Right lobe of liver (tissue), 4 donors: Measurements from ENCODE around the gene CYFIP1.

Experiments
- POLR2A ChIP-seq: fragments of 450-650 bp; IDR thresholded peaks from one replicate; pipeline ENCODE4 v1.6.1; 2017; ENCODE audit warnings: antibody characterized with exemption, mild to moderate bottlenecking
- TF ChIP-seq, protein P1 (sequence below), 4 donors: fragments of 200-600 bp in 3 of 4; fragments of 450-650 bp in 1 of 4; IDR thresholded peaks; one replicate each; pipeline versions ENCODE4 v1.5.1 to v1.8.0; 2016 to 2022; ENCODE audit warnings: antibody characterized with exemption in 4 of 4, mild to moderate bottlenecking in 2 of 4
- donor health status: DM: no; HTN: no; CAD: no.
- donor health status: DM: no; HTN: no; CAD: no.
- donor health status: DM: no; HTN: yes; CAD: no.

DNA sequence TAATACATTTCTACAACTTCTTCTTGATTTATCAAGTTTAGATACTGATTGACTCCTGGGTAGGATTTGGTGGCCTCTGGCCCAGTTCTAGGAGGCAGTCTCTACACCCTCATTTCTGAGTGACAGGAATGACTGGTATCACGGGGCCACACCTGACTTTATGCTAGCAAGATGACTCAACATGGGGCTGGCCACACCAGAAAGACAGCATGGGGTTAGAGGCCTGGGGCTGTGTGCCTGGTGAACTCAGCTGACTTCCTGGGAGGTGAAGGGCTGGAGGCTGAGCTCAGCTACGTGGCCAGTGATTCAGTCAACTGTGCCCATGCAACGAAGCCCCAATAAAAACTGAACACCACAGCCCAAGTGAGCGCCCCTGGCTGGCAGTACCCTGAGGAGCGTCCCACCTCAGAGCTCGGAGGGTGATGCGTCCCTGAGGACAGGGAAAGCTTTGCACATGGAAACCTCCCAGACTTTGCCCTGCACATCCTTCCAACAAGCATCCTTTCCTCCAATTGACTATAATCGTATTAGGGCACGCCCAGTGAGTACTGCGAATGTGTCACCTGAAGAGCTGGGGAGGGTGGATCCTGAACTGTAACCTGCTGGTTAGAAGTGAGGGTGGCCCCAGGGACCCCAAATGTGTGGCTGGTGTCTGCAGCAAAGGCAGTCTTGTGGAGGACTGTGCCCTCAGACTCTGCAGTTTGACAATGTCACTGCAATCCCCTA is 84.5 kb downstream of the CYFIP1 start:
- TF ChIP-seq, protein P1, sequence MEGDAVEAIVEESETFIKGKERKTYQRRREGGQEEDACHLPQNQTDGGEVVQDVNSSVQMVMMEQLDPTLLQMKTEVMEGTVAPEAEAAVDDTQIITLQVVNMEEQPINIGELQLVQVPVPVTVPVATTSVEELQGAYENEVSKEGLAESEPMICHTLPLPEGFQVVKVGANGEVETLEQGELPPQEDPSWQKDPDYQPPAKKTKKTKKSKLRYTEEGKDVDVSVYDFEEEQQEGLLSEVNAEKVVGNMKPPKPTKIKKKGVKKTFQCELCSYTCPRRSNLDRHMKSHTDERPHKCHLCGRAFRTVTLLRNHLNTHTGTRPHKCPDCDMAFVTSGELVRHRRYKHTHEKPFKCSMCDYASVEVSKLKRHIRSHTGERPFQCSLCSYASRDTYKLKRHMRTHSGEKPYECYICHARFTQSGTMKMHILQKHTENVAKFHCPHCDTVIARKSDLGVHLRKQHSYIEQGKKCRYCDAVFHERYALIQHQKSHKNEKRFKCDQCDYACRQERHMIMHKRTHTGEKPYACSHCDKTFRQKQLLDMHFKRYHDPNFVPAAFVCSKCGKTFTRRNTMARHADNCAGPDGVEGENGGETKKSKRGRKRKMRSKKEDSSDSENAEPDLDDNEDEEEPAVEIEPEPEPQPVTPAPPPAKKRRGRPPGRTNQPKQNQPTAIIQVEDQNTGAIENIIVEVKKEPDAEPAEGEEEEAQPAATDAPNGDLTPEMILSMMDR (IDR thresholded peaks at IDR 0.05), result no peak
- TF ChIP-seq POLR2A, result no peak
